GM12878 (cell line): ENCODE data around the gene PGGT1B. TPM values are rescaled to one million over a fixed set of nuclear protein-coding genes. Genes with fewer than 3 reads are reported as not detected.

Experiments
- ATAC-seq: fragments of 200-7000 bp; cut with Tn5 transposase; 3 replicates; pipeline ENCODE4 v1.9.1; 2020; ENCODE audit warnings: mild to moderate bottlenecking, moderate library complexity
- BruUV-seq: library from RNA; stranded (reverse); fragments of 400-500 nt; replicated peaks from 2 replicates; lab custom pipeline; 2021; lab: Mats Ljungman, UMichigan
- CTCF ChIA-PET: fragments of 300-600 bp; sonication (Branson Sonifier 250); formaldehyde crosslinking; extraction: SDS; loops from one replicate; lab custom pipeline; 2021; ENCODE audit warnings: inconsistent platforms; lab: Yijun Ruan, JAX
- POLR2A ChIA-PET: fragments of 350-600 bp; formaldehyde crosslinking; extraction: SDS; loops from one replicate; lab custom pipeline; 2021; ENCODE audit warnings: inconsistent platforms; lab: Charles Lee
- RAD21 ChIA-PET: fragments of 300-600 bp; sonication (Branson Sonifier 250); formaldehyde crosslinking; loops from one replicate; lab custom pipeline; 2023; ENCODE audit warnings: antibody characterized with exemption; ENCODE audit not compliant: unreplicated experiment; lab: Charles Lee
- SMC1A ChIA-PET: fragments of 300-600 bp; sonication (Branson Sonifier 250); formaldehyde crosslinking; loops from one replicate; lab custom pipeline; 2023; ENCODE audit not compliant: unreplicated experiment, uncharacterized antibody; lab: Charles Lee
- DNase-seq: peaks from one replicate; pipeline ENCODE4 v3.0.0-alpha.2; 2011; ENCODE audit warnings: low read depth, low spot score
- FAIRE-seq: peaks from 3 replicates; lab custom pipeline; 2011; peaks lifted over from hg19 to GRCh38; lab: Jason Lieb, UNC
- H2AFZ ChIP-seq: 2 replicates; pipeline ENCODE4 v1.6.0; 2011; ENCODE audit warnings: low read depth, low read length, control low read depth; ENCODE audit not compliant: control insufficient read depth
- H3K27ac ChIP-seq: 2 replicates; pipeline ENCODE4 v1.5.1; 2011; ENCODE audit warnings: control low read depth; ENCODE audit not compliant: control insufficient read depth, insufficient read depth
- H3K27me3 ChIP-seq, 2 experiments: replicated peaks in 1 of 2; 2 replicates each; pipeline versions ENCODE4 v1.6.0 to v1.6.1; 2011; ENCODE audit warnings: low read length in 1 of 2; ENCODE audit not compliant: control insufficient read depth in 2 of 2, insufficient read depth in 2 of 2
- H3K36me3 ChIP-seq, 2 experiments: 2 replicates each; pipeline ENCODE4 v1.5.1; 2011; ENCODE audit warnings: low read length in 1 of 2; ENCODE audit not compliant: control insufficient read depth in 2 of 2, insufficient read depth in 2 of 2
- H3K4me1 ChIP-seq: 2 replicates; pipeline ENCODE4 v1.6.1; 2011; ENCODE audit warnings: mild to moderate bottlenecking, low read length, moderate library complexity, mixed read lengths; ENCODE audit not compliant: control insufficient read depth, insufficient read depth
- H3K4me2 ChIP-seq: 2 replicates; pipeline ENCODE4 v1.6.0; 2011; ENCODE audit warnings: control low read depth; ENCODE audit not compliant: control insufficient read depth, insufficient read depth
- H3K4me3 ChIP-seq: fragments of 200-600 bp; sonication (generic); 2 replicates; pipeline ENCODE4 v1.5.1; 2016
- H3K79me2 ChIP-seq: 2 replicates; pipeline ENCODE4 v1.6.0; 2011; ENCODE audit warnings: low read length; ENCODE audit not compliant: control insufficient read depth, insufficient read depth
- H3K9ac ChIP-seq: 2 replicates; pipeline ENCODE4 v1.8.0; 2011; ENCODE audit warnings: low read length, control low read depth, mixed read lengths; ENCODE audit not compliant: control insufficient read depth, insufficient read depth
- H3K9me3 ChIP-seq: replicated peaks from 3 replicates; pipeline ENCODE4 v1.5.1; 2011; ENCODE audit warnings: mild to moderate bottlenecking, low read length; ENCODE audit not compliant: control insufficient read depth, insufficient read depth
- H4K20me1 ChIP-seq: 2 replicates; pipeline ENCODE4 v1.6.0; 2011; ENCODE audit not compliant: control insufficient read depth, insufficient read depth
- BCL11A ChIP-seq: IDR thresholded peaks from 2 replicates; pipeline ENCODE4 v1.6.1; 2011; ENCODE audit warnings: low read depth, low read length
- BMI1 ChIP-seq: fragments of 450-650 bp; IDR thresholded peaks from 2 replicates; pipeline ENCODE4 v1.6.1; 2016; ENCODE audit warnings: mild to moderate bottlenecking, moderate library complexity, borderline replicate concordance
- CEBPB ChIP-seq, 2 experiments: fragments of 150-350 bp in 1 of 2; IDR thresholded peaks; 2 replicates each; pipeline ENCODE4 v1.6.1; 2012 to 2014; ENCODE audit warnings: low read depth in 2 of 2, low read length in 2 of 2, borderline replicate concordance in 1 of 2, inconsistent platforms in 1 of 2
- HDAC2 ChIP-seq: fragments of 200-600 bp; sonication (generic); IDR thresholded peaks from 2 replicates; pipeline ENCODE4 v1.6.1; 2017
- HDGF ChIP-seq: fragments of 450-650 bp; IDR thresholded peaks from 2 replicates; pipeline ENCODE4 v1.6.1; 2016; ENCODE audit warnings: antibody characterized with exemption
- MYB ChIP-seq: fragments of 150-350 bp; IDR thresholded peaks from 2 replicates; pipeline ENCODE4 v1.6.1; 2014; ENCODE audit warnings: mild to moderate bottlenecking, low read depth, low read length, borderline replicate concordance
- POU2F2 ChIP-seq: IDR thresholded peaks from 3 replicates; pipeline ENCODE4 v1.6.1; 2011; ENCODE audit warnings: low read depth, mild to moderate bottlenecking, low read length, borderline replicate concordance
- RELA ChIP-seq: fragments of 450-650 bp; IDR thresholded peaks from 2 replicates; pipeline ENCODE4 v1.8.0; 2014; ENCODE audit warnings: borderline replicate concordance; ENCODE audit not compliant: partially characterized antibody
- RELB ChIP-seq: fragments of 450-650 bp; IDR thresholded peaks from 2 replicates; pipeline ENCODE4 v1.6.1; 2017; ENCODE audit warnings: low read depth, mild to moderate bottlenecking, moderate library complexity
- SIN3A ChIP-seq: IDR thresholded peaks from 2 replicates; pipeline ENCODE4 v1.6.1; 2012; ENCODE audit warnings: low read depth, low read length, improper control_type of control experiment
- SMAD1 ChIP-seq: fragments of 450-650 bp; IDR thresholded peaks from 2 replicates; pipeline ENCODE4 v1.6.1; 2018; ENCODE audit warnings: mild to moderate bottlenecking, low read depth; ENCODE audit not compliant: partially characterized antibody
- SREBF1 ChIP-seq: IDR thresholded peaks from 2 replicates; pipeline ENCODE4 v1.6.1; 2012; ENCODE audit warnings: mild to moderate bottlenecking, low read length
- TAF1 ChIP-seq: IDR thresholded peaks from 2 replicates; pipeline ENCODE4 v1.6.1; 2011; ENCODE audit warnings: mild to moderate bottlenecking, low read depth, low read length, borderline replicate concordance
- TARDBP ChIP-seq: IDR thresholded peaks from 2 replicates; pipeline ENCODE4 v1.6.1; 2016; ENCODE audit warnings: borderline replicate concordance
- ZBTB40 ChIP-seq: fragments of 450-650 bp; IDR thresholded peaks from 2 replicates; pipeline ENCODE4 v1.6.1; 2016; ENCODE audit warnings: mild to moderate bottlenecking, moderate library complexity, borderline replicate concordance
- ZNF687 ChIP-seq: fragments of 450-650 bp; IDR thresholded peaks from 2 replicates; pipeline ENCODE4 v1.6.1; 2017; ENCODE audit warnings: mild to moderate bottlenecking, moderate library complexity
- ZZZ3 ChIP-seq: IDR thresholded peaks from 2 replicates; pipeline ENCODE4 v1.6.1; 2011; ENCODE audit warnings: low read depth; ENCODE audit not compliant: control insufficient read depth, insufficient read length
- in situ Hi-C: fragments of 300-500 bp; cut with MboI; formaldehyde crosslinking; loops from 9 replicates; pipeline ENCODE4 v1.14.3; 2018; ENCODE audit warnings: mixed read lengths
- intact Hi-C: fragments of 100-400 bp; cut with micrococcal nuclease; formaldehyde crosslinking; loops from one replicate; pipeline ENCODE4 v1.14.2; 2022; ENCODE audit not compliant: unreplicated experiment
- polyA plus RNA-seq, 11 experiments: library from polyadenylated mRNA; depleted of rRNA in 4 of 11; unstranded in 6 of 11; stranded (reverse) in 5 of 11; fragments of >200 nt; fragmentation: Nextera tagmentation in 4 of 11; fragmentation: Illumina TruSeq in 1 of 11; extraction: Ambion mirVana in 4 of 11; extraction: Trizol in 1 of 11; gene quantifications; 1 replicate in 1 of 11; 2 replicates in 10 of 11; pipeline versions ENCODE4 v1.2.1 to v1.2.3, GENCODE V29; 2011 to 2016; ENCODE audit warnings: inconsistent platforms in 2 of 11, missing spikeins in 2 of 11, low read depth in 1 of 11
- total RNA-seq, 4 experiments: library from RNA; depleted of rRNA in 3 of 4; stranded (reverse); fragments of >200 nt in 3 of 4; fragmentation: Illumina TruSeq in 1 of 4; extraction: Trizol in 1 of 4; gene quantifications; 2 replicates each; pipeline versions ENCODE4 v1.2.1 to v1.2.3, GENCODE V29; 2013 to 2021

The PGGT1B gene
- total and polyA plus RNA-seq, 10 of the 15 experiments (the other 5 are each of a cell fraction or from before 2014, with no cell fraction given): 5.0 to 38.4 (median 13.9) TPM

GRCh38 chr5:115181757-115182156 lies 80.9 kb downstream of the PGGT1B start:
- H3K4me2 ChIP-seq: no peak overlapping the region
- ChIA-PET CTCF (interaction anchor here (1.2 to 1.3 kb wide), 2 partner anchors 8 to 65 kb away, joined by 3 read pairs; no protein-coding TSS in a partner anchor), SMC1A (interaction anchor here (0.6 to 1.5 kb wide), 3 partner anchors 28 to 808 kb away, joined by 3 to 5 read pairs (median 3); no protein-coding TSS in a partner anchor), POLR2A (no interaction called here), RAD21 (interaction anchor here (1.0 kb wide), 1 partner anchor 84 kb away, joined by 4 read pairs; no protein-coding TSS in a partner anchor)
- no peaks in the 10 kb centered on the region for H3K4me1 ChIP-seq
- FAIRE-seq: no peak
- H3K9ac ChIP-seq: no peak overlapping the region
- intact Hi-C loops: no loop called here
- in situ Hi-C loops: no loop called here
- H3K9me3 ChIP-seq: no peaks in the 10 kb centered on the region; the same call in 1 of the 3 replicates
- DNase-seq: no peak
- no TSS peak for BruUV-seq
- H3K79me2 ChIP-seq: no peaks in the 10 kb centered on the region
- H3K27ac ChIP-seq: no peak overlapping the region
- H3K36me3 ChIP-seq: no peaks in the 10 kb centered on the region
- H3K27me3 ChIP-seq: peaks cover 18 to 30% of the 10 kb centered on the region in 2 experiments
- H3K4me3 ChIP-seq: no peak overlapping the region
- no peaks in the 10 kb centered on the region for H4K20me1 ChIP-seq
- H2AFZ ChIP-seq: no peak overlapping the region
- ATAC-seq: no peak
- TF ChIP-seq HDAC2: no peak
- no peak for TF ChIP-seq BCL11A
- TF ChIP-seq SMAD1: no peak
- no peak for TF ChIP-seq BMI1
- TF ChIP-seq SREBF1: no peak
- no peak for TF ChIP-seq SIN3A
- no peak for TF ChIP-seq RELA
- TF ChIP-seq ZNF687: no peak
- TF ChIP-seq TARDBP: no peak
- TF ChIP-seq RELB: no peak
- no peak for TF ChIP-seq ZBTB40
- no peak for TF ChIP-seq ZZZ3
- TF ChIP-seq MYB: no peak
- no peak for TF ChIP-seq POU2F2
- TF ChIP-seq HDGF: no peak
- TF ChIP-seq TAF1: no peak
- TF ChIP-seq CEBPB (IDR thresholded peaks at IDR 0.05; ENCODE audit: borderline replicate concordance in 1 of 2, low read depth in 2 of 2, low read length in 2 of 2): no peak
